Right lobe of liver (tissue), 6 donors: ENCODE data around the gene CELF6. TPM values are rescaled to one million over a fixed set of nuclear protein-coding genes. Genes with fewer than 3 reads are reported as not detected.

Experiments used
- ATAC-seq, 4 donors: fragments of 200-7000 bp; cut with Tn5 transposase; one replicate each; pipeline ENCODE4 v1.9.1; 2020; ENCODE audit warnings: mild to moderate bottlenecking in 4 of 4, moderate library complexity in 4 of 4
- DNase-seq, 3 donors: peaks; one replicate each; pipeline ENCODE4 v3.0.0-alpha.2; 2020
- H3K27ac ChIP-seq, 3 donors: fragments of 200-600 bp; one replicate each; pipeline ENCODE4 v1.8.0; 2022
- H3K27me3 ChIP-seq, 2 donors: fragments of 200-600 bp; one replicate each; pipeline ENCODE4 v1.8.0; 2022
- H3K36me3 ChIP-seq, 4 donors: fragments of 200-600 bp; sonication (generic) in 1 of 4; one replicate each; pipeline versions ENCODE4 v1.5.1 to v1.8.0; 2017 to 2022; ENCODE audit warnings: control low read depth in 1 of 4
- H3K4me1 ChIP-seq, 4 donors: fragments of 200-600 bp; sonication (generic) in 1 of 4; one replicate each; pipeline versions ENCODE4 v1.5.1 to v1.8.0; 2017 to 2022; ENCODE audit warnings: control low read depth in 1 of 4
- H3K4me3 ChIP-seq, 3 donors: fragments of 200-600 bp; one replicate each; pipeline ENCODE4 v1.8.0; 2022
- H3K9me3 ChIP-seq, 4 donors: fragments of 200-600 bp; sonication (generic) in 1 of 4; one replicate each; pipeline versions ENCODE4 v1.5.1 to v1.8.0; 2017 to 2022; ENCODE audit warnings: control low read depth in 1 of 4
- CTCF ChIP-seq, 4 donors: fragments of 200-600 bp in 3 of 4; fragments of 450-650 bp in 1 of 4; IDR thresholded peaks; one replicate each; pipeline versions ENCODE4 v1.5.1 to v1.8.0; 2016 to 2022; ENCODE audit warnings: antibody characterized with exemption in 4 of 4, mild to moderate bottlenecking in 2 of 4
- POLR2A ChIP-seq: fragments of 450-650 bp; IDR thresholded peaks from one replicate; pipeline ENCODE4 v1.6.1; 2017; ENCODE audit warnings: antibody characterized with exemption, mild to moderate bottlenecking
- WGBS: methylation state at CpG from one replicate; pipeline ENCODE4 v1.1.6; 2018; ENCODE audit warnings: low coverage, low lambda C conversion rate; ENCODE audit not compliant: insufficient coverage; ENCODE audit errors: missing lambda C conversion rate; 5-methylcytosine and 5-hydroxymethylcytosine counted together
- intact Hi-C, 2 donors: fragments of 100-400 bp; cut with DNase I; formaldehyde crosslinking; loops; one replicate each; pipeline versions ENCODE4 v1.11.2 to v1.14.1; 2022
- total RNA-seq, 6 experiments: library from RNA; depleted of rRNA in 2 of 6; stranded (reverse); fragments of >200 nt in 2 of 6; fragmentation: NEBNext Ultra II Directional in 3 of 6; extraction: Animal tissue kit (Norgen Biotek cat#: 25700) in 3 of 6; gene quantifications; one replicate each; pipeline versions ENCODE4 v1.1.0 to v1.2.4, GENCODE V29; 2016 to 2023
- donor health status: DM: no; HTN: yes; CAD: no.
- donor health status: DM: no; HTN: no; CAD: no.
- donor health status: DM: no; HTN: no; CAD: no.
- donor health status: DM: no; HTN: yes; CAD: no.
- donor health status: DM: no; HTN: yes; CAD: no.

Gene CELF6
- total RNA-seq, 6 experiments from 2014 or later, result 0.47 to 1.7 (median 1.2) TPM

GRCh38 chr15:72340366-72340765 lies 20.4 kb upstream of the CELF6 start:
- Histone ChIP-seq H3K27ac (no peak overlapping the region), H3K36me3 (peaks cover 0 to 14% (median 2%) of the 10 kb centered on the region in 4 donors), H3K27me3 (no peaks in the 10 kb centered on the region), H3K4me3 (no peak overlapping the region), H3K4me1 (no peaks in the 10 kb centered on the region), H3K9me3 (no peaks in the 10 kb centered on the region)
- intact Hi-C loops, result no loop called here
- TF ChIP-seq CTCF (IDR thresholded peaks at IDR 0.05) (no peak), POLR2A (no peak)
- WGBS, result 100% methylated on average over 1 of the region's 1 CpG
- ATAC-seq, result no peak
- DNase-seq, result no peak

GRCh38 chr15:72339777-72340177 lies 19.8 kb upstream of the CELF6 start:
- intact Hi-C loops, result no loop called here
- no peak for TF ChIP-seq CTCF (IDR thresholded peaks at IDR 0.05)
- no peak for TF ChIP-seq POLR2A
- no peak overlapping the region for H3K27ac ChIP-seq

GRCh38 chr15:72338617-72339321 lies 18.8 kb upstream of the CELF6 start:
- no peak overlapping the region for H3K27ac ChIP-seq
- no peaks in the 10 kb centered on the region for H3K27me3 ChIP-seq
- no peak for TF ChIP-seq CTCF (IDR thresholded peaks at IDR 0.05)
- no peak for TF ChIP-seq POLR2A
- DNase-seq (no peak), ATAC-seq (peak; percentile 36 to 64 (median 47))
- 65% methylated on average over 9 of the region's 9 CpGs for WGBS
- no peaks in the 10 kb centered on the region for H3K4me1 ChIP-seq
- no peak overlapping the region for H3K4me3 ChIP-seq
- intact Hi-C loops, result no loop called here
- H3K36me3 ChIP-seq, result peaks cover 0 to under 1% (median 0%) of the 10 kb centered on the region in 4 donors
- no peaks in the 10 kb centered on the region for H3K9me3 ChIP-seq

More at GRCh38 chr15:72339777-72340177, 19.8 kb upstream of the CELF6 start:
- Histone ChIP-seq H3K36me3 (peaks cover 0 to 11% (median 0%) of the 10 kb centered on the region in 4 donors), H3K9me3 (no peaks in the 10 kb centered on the region), H3K27me3 (no peaks in the 10 kb centered on the region), H3K4me1 (no peaks in the 10 kb centered on the region), H3K4me3 (no peak overlapping the region)
- WGBS, result 43% methylated on average over 3 of the region's 3 CpGs
- DNase-seq, result no peak
- ATAC-seq, result peak in 3 of 4 donors; percentile 51 to 74 (median 71)

GRCh38 chr15:72338148-72338547 lies 18.2 kb upstream of the CELF6 start:
- DNase-seq (no peak), ATAC-seq (no peak)
- Histone ChIP-seq H3K4me3 (no peak overlapping the region), H3K36me3 (no peaks in the 10 kb centered on the region), H3K27ac (no peak overlapping the region), H3K9me3 (no peaks in the 10 kb centered on the region), H3K4me1 (no peaks in the 10 kb centered on the region), H3K27me3 (no peaks in the 10 kb centered on the region)
- WGBS, result 94% methylated on average over 2 of the region's 2 CpGs
- TF ChIP-seq POLR2A, result no peak
- TF ChIP-seq CTCF (IDR thresholded peaks at IDR 0.05), result no peak
- intact Hi-C loops, result no loop called here
